NCI-H2227 (cell line): Measurements from ENCODE around the gene IL27RA.
"Not testable (repeated sequence)": the region's sequence is repeated elsewhere in the genome, so short reads cannot be mapped to it uniquely, and the experiment has no call there.

Experiments used
- DNase-seq: peaks from one replicate; lab custom pipeline; 2025; ENCODE audit not compliant: unreplicated experiment; lab: John Stamatoyannopoulos, UW

The IL27RA gene

GRCh38 chr19:14027856-14028450 lies 3.6 kb upstream of the IL27RA start, which contains the start of gene RLN3:
Gene RLN3 (plus strand): TSS chr19:14028148. CDS start chr19:14028205, 57 bp downstream.
- DNase-seq = no peak

- DNase-seq = no peak
These were observed 2.7 kb upstream of the IL27RA start for GRCh38 chr19:14028901-14029300.

GRCh38 chr19:14030997-14031718 lies 404 bp upstream of the IL27RA start:
- DNase-seq = no peak

- no peak for DNase-seq
These were observed 2.4 kb downstream of the IL27RA start for GRCh38 chr19:14033946-14034345.

GRCh38 chr19:14035159-14035558 lies 3.6 kb downstream of the IL27RA start:
- DNase-seq = not testable (repeated sequence)

- DNase-seq = no peak
These were observed 4.1 kb downstream of the IL27RA start for GRCh38 chr19:14035706-14036105.

- DNase-seq = no peak
These were observed 7.6 kb downstream of the IL27RA start for GRCh38 chr19:14039181-14039580.

GRCh38 chr19:14042659-14043608 lies 11.4 kb downstream of the IL27RA start:
- DNase-seq = peak; percentile 68

- not testable (repeated sequence) for DNase-seq
These were observed 16.3 kb downstream of the IL27RA start for GRCh38 chr19:14047866-14048265.

GRCh38 chr19:14048443-14049153 lies 17.0 kb downstream of the IL27RA start:
- DNase-seq = peak; percentile 9

- DNase-seq = no peak
These were observed 18.9 kb downstream of the IL27RA start for GRCh38 chr19:14050512-14050911.

GRCh38 chr19:14050961-14051360 lies 19.4 kb downstream of the IL27RA start:
- DNase-seq = not testable (repeated sequence)

GRCh38 chr19:14051980-14052379 lies 20.4 kb downstream of the IL27RA start:
- DNase-seq = no peak

- no peak for DNase-seq
These were observed 20.9 kb downstream of the IL27RA start for GRCh38 chr19:14052470-14052869.

GRCh38 chr19:14053032-14053431 lies 21.5 kb downstream of the IL27RA start:
- DNase-seq = no peak

GRCh38 chr19:14053500-14053899 lies 21.9 kb downstream of the IL27RA start:
- no peak for DNase-seq

- no peak for DNase-seq
These were observed 22.5 kb downstream of the IL27RA start for GRCh38 chr19:14054099-14054498.

- no peak for DNase-seq
These were observed 23.2 kb downstream of the IL27RA start for GRCh38 chr19:14054721-14055120.

GRCh38 chr19:14055396-14055795 lies 23.8 kb downstream of the IL27RA start:
- no peak for DNase-seq

- no peak for DNase-seq
These were observed 24.6 kb downstream of the IL27RA start for GRCh38 chr19:14056069-14056666.
